Liver (tissue), 9 donors: ENCODE data around the gene DHRS12. TPM values are rescaled to one million over a fixed set of nuclear protein-coding genes. Genes with fewer than 3 reads are reported as not detected.
A peak's percentile ranks its signal among the peaks of the same experiment; 100 is the strongest.

Experiments used
- DNase-seq: peaks from one replicate; pipeline ENCODE4 v3.0.0-alpha.2; 2017; ENCODE audit warnings: low spot score
- H3K27ac ChIP-seq, 2 donors: one replicate each; pipeline ENCODE4 v1.7.0; 2013; ENCODE audit warnings: inconsistent platforms in 2 of 2, low read length in 2 of 2, control low read depth in 1 of 2, low read depth in 1 of 2, mild to moderate bottlenecking in 1 of 2
- H3K27me3 ChIP-seq, 4 donors: one replicate each; pipeline versions ENCODE4 v1.6.1 to v1.7.0; 2013; ENCODE audit warnings: low read length in 3 of 4, inconsistent platforms in 1 of 4, mild to moderate bottlenecking in 1 of 4, moderate library complexity in 1 of 4; ENCODE audit not compliant: control insufficient read depth in 4 of 4, insufficient read depth in 4 of 4
- H3K36me3 ChIP-seq, 4 donors: one replicate each; pipeline versions ENCODE4 v1.6.1 to v1.7.0; 2013; ENCODE audit warnings: low read length in 3 of 4, mild to moderate bottlenecking in 3 of 4, low read depth in 1 of 4, moderate library complexity in 1 of 4; ENCODE audit not compliant: control insufficient read depth in 4 of 4, insufficient read depth in 3 of 4
- H3K4me1 ChIP-seq, 4 donors: one replicate each; pipeline versions ENCODE4 v1.6.1 to v1.7.0; 2013; ENCODE audit warnings: low read length in 3 of 4, mild to moderate bottlenecking in 3 of 4, moderate library complexity in 1 of 4; ENCODE audit not compliant: control insufficient read depth in 4 of 4, insufficient read depth in 4 of 4
- H3K4me3 ChIP-seq, 3 donors: one replicate each; pipeline versions ENCODE4 v1.6.1 to v1.7.0; 2013; ENCODE audit warnings: low read length in 3 of 3, control low read depth in 1 of 3, low read depth in 1 of 3, mild to moderate bottlenecking in 1 of 3
- H3K9ac ChIP-seq, 2 donors: one replicate each; pipeline ENCODE4 v1.7.0; 2013; ENCODE audit warnings: low read length in 2 of 2, mild to moderate bottlenecking in 2 of 2, moderate library complexity in 2 of 2, control low read depth in 1 of 2, low read depth in 1 of 2
- H3K9me3 ChIP-seq, 4 donors: one replicate each; pipeline versions ENCODE4 v1.6.1 to v1.7.0; 2013; ENCODE audit warnings: low read length in 3 of 4; ENCODE audit not compliant: control insufficient read depth in 4 of 4
- EGR1 ChIP-seq, 2 donors: IDR thresholded peaks; 2 replicates each; pipeline ENCODE4 v1.6.1; 2016 to 2018; ENCODE audit warnings: antibody characterized with exemption in 2 of 2, low read depth in 2 of 2
- FOXA2 ChIP-seq: IDR thresholded peaks from 2 replicates; pipeline ENCODE4 v1.6.1; 2016; ENCODE audit warnings: antibody characterized with exemption
- GABPA ChIP-seq, 2 donors: IDR thresholded peaks in 1 of 2; conservative IDR thresholded peaks in 1 of 2; 2 replicates each; pipeline ENCODE4 v1.6.1; 2016; ENCODE audit warnings: antibody characterized with exemption in 2 of 2, mild to moderate bottlenecking in 1 of 2, moderate library complexity in 1 of 2
- HNF4A ChIP-seq, 2 donors: conservative IDR thresholded peaks; 2 replicates each; pipeline ENCODE4 v1.6.1; 2016; ENCODE audit warnings: antibody characterized with exemption in 2 of 2, mild to moderate bottlenecking in 2 of 2
- RAD21 ChIP-seq, 2 donors: IDR thresholded peaks; 2 replicates each; pipeline ENCODE4 v1.6.1; 2016; ENCODE audit warnings: antibody characterized with exemption in 2 of 2, mild to moderate bottlenecking in 2 of 2
- RXRA ChIP-seq, 2 donors: IDR thresholded peaks; 2 replicates each; pipeline ENCODE4 v1.6.1; 2017 to 2018; ENCODE audit warnings: antibody characterized with exemption in 2 of 2, mild to moderate bottlenecking in 1 of 2
- SP1 ChIP-seq: IDR thresholded peaks from 2 replicates; pipeline ENCODE4 v1.6.1; 2018; ENCODE audit warnings: antibody characterized with exemption, mild to moderate bottlenecking
- TAF1 ChIP-seq: conservative IDR thresholded peaks from 2 replicates; pipeline ENCODE4 v1.6.1; 2016; ENCODE audit warnings: antibody characterized with exemption, mild to moderate bottlenecking
- YY1 ChIP-seq: IDR thresholded peaks from 2 replicates; pipeline ENCODE4 v1.6.1; 2016; ENCODE audit warnings: antibody characterized with exemption, mild to moderate bottlenecking
- WGBS: extraction: QIAGEN DNeasy Blood & Tissue Kit; methylation state at CpG from one replicate; pipeline ENCODE4 v1.1.7; 2013; 5-methylcytosine and 5-hydroxymethylcytosine counted together
- polyA plus RNA-seq, 2 donors: library from polyadenylated mRNA; stranded (reverse) in 1 of 2; unstranded in 1 of 2; fragments of 200-250 nt in 1 of 2; fragments of >200 nt in 1 of 2; fragmentation: Nextera tagmentation in 1 of 2; extraction: Ambion mirVana in 1 of 2; gene quantifications; one replicate each; pipeline versions ENCODE4 v1.2.1 to v1.2.3, GENCODE V29; 2013 to 2015
- total RNA-seq, 2 donors: library from RNA; depleted of rRNA; stranded (reverse); fragments of >200 nt; gene quantifications; one replicate each; pipeline ENCODE4 v1.2.3, GENCODE V29; 2014
- TF ChIP-seq, protein P1 (sequence below): fragments of 150-350 bp; IDR thresholded peaks from 2 replicates; pipeline ENCODE4 v1.5.1; 2017; ENCODE audit warnings: improper control_type of control experiment, low read depth, low read length; ENCODE audit not compliant: missing input control
- TF ChIP-seq, protein P2 (sequence below): IDR thresholded peaks from 2 replicates; pipeline ENCODE4 v1.6.1; 2016; ENCODE audit warnings: antibody characterized with exemption
- TF ChIP-seq, protein P3 (sequence below): IDR thresholded peaks from 2 replicates; pipeline ENCODE4 v1.6.1; 2016; ENCODE audit warnings: antibody characterized with exemption, mild to moderate bottlenecking
- TF ChIP-seq, protein P4 (sequence below): IDR thresholded peaks from 2 replicates; pipeline ENCODE4 v1.6.1; 2016; ENCODE audit warnings: antibody characterized with exemption
- TF ChIP-seq, protein P5 (sequence below): IDR thresholded peaks from 2 replicates; pipeline ENCODE4 v1.6.1; 2016; ENCODE audit warnings: antibody characterized with exemption
- donor health status: healthy.
- donor health status: healthy.
- donor health status: healthy.
- donor health status: healthy.
- donor health status: healthy.

The DHRS12 gene
- total and polyA plus RNA-seq, 4 donors, result 6.5 to 15.5 (median 9.3) TPM

DNA sequence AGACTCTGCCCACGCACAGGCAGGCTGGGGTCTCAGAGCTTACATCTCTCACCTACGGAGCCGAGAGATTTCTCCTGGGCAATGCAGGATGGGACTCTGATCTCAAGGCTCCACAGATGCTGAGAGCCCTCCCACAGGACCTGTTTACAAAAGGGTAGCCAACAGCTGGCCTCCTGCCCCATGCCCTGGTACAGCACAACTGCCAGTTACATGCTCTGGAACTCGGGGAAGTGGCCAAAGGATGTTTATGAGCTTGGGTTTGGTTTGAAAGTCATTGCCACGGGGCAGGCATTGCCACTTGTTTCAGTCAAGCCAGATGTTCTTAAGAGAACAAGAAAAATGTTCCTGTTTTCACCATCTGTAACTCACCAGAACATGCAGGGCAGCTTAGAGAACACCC, 3.5 kb downstream of the DHRS12 start:
- Histone ChIP-seq H3K27ac (peak overlapping the region in 1 of 2 donors; percentile 27), H3K27me3 (no peaks in the 10 kb centered on the region), H3K36me3 (peaks cover 0 to 5% (median 0%) of the 10 kb centered on the region in 4 donors), H3K4me3 (no peak overlapping the region), H3K9me3 (no peaks in the 10 kb centered on the region), H3K9ac (no peak overlapping the region), H3K4me1 (peaks cover 4 to 38% (median 22%) of the 10 kb centered on the region in 4 donors)
- TF ChIP-seq SP1 (peak; percentile 8), RXRA (IDR thresholded peaks at IDR 0.05) (peak in 1 of 2 donors; percentile 45), HNF4A (conservative IDR thresholded peaks at IDR 0.05) (peak; percentile 43 to 70), FOXA2 (peak; percentile 69), YY1 (peak; percentile 29)
- TF ChIP-seq, protein P1, sequence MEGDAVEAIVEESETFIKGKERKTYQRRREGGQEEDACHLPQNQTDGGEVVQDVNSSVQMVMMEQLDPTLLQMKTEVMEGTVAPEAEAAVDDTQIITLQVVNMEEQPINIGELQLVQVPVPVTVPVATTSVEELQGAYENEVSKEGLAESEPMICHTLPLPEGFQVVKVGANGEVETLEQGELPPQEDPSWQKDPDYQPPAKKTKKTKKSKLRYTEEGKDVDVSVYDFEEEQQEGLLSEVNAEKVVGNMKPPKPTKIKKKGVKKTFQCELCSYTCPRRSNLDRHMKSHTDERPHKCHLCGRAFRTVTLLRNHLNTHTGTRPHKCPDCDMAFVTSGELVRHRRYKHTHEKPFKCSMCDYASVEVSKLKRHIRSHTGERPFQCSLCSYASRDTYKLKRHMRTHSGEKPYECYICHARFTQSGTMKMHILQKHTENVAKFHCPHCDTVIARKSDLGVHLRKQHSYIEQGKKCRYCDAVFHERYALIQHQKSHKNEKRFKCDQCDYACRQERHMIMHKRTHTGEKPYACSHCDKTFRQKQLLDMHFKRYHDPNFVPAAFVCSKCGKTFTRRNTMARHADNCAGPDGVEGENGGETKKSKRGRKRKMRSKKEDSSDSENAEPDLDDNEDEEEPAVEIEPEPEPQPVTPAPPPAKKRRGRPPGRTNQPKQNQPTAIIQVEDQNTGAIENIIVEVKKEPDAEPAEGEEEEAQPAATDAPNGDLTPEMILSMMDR, result no peak
- 39% methylated on average over 5 of the region's 5 CpGs for WGBS
- no peak for DNase-seq

DNA sequence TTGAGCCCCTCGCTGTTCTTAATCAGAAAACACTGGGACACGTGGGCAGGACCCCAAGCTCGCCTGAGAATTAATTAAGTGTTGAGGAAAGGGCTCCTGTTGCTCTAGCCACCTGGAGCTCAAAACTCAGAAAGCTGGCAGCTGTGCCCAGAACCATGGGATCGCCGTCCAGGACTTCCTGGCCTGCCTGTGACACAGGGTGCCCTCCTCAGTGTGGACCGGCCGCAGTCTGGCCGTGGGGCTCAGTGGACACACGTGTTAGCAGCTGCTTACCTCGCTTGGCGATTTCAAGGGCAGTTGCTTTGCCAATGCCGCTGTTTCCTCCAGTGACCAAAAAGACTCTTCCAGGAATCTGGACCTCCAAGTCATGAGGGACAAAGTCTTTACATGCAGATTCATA, 4.7 kb downstream of the DHRS12 start:
- Histone ChIP-seq H3K9ac (no peak overlapping the region), H3K4me3 (no peak overlapping the region), H3K36me3 (peaks cover 0 to 5% (median 0%) of the 10 kb centered on the region in 4 donors), H3K4me1 (peaks cover 0 to 33% (median 17%) of the 10 kb centered on the region in 4 donors), H3K9me3 (no peaks in the 10 kb centered on the region), H3K27ac (no peak overlapping the region), H3K27me3 (no peaks in the 10 kb centered on the region)
- WGBS, result 96% methylated on average over 12 of the region's 12 CpGs
- no peak for TF ChIP-seq EGR1 (IDR thresholded peaks at IDR 0.05; ENCODE audit: low read depth in 2 of 2)
- TF ChIP-seq, protein P2, sequence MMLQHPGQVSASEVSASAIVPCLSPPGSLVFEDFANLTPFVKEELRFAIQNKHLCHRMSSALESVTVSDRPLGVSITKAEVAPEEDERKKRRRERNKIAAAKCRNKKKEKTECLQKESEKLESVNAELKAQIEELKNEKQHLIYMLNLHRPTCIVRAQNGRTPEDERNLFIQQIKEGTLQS, result no peak
- TF ChIP-seq, protein P3, sequence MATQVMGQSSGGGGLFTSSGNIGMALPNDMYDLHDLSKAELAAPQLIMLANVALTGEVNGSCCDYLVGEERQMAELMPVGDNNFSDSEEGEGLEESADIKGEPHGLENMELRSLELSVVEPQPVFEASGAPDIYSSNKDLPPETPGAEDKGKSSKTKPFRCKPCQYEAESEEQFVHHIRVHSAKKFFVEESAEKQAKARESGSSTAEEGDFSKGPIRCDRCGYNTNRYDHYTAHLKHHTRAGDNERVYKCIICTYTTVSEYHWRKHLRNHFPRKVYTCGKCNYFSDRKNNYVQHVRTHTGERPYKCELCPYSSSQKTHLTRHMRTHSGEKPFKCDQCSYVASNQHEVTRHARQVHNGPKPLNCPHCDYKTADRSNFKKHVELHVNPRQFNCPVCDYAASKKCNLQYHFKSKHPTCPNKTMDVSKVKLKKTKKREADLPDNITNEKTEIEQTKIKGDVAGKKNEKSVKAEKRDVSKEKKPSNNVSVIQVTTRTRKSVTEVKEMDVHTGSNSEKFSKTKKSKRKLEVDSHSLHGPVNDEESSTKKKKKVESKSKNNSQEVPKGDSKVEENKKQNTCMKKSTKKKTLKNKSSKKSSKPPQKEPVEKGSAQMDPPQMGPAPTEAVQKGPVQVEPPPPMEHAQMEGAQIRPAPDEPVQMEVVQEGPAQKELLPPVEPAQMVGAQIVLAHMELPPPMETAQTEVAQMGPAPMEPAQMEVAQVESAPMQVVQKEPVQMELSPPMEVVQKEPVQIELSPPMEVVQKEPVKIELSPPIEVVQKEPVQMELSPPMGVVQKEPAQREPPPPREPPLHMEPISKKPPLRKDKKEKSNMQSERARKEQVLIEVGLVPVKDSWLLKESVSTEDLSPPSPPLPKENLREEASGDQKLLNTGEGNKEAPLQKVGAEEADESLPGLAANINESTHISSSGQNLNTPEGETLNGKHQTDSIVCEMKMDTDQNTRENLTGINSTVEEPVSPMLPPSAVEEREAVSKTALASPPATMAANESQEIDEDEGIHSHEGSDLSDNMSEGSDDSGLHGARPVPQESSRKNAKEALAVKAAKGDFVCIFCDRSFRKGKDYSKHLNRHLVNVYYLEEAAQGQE, result no peak
- TF ChIP-seq GABPA (IDR thresholded peaks at IDR 0.05 in 1 of 2, conservative IDR thresholded peaks at IDR 0.05 in 1 of 2), result no peak
- TF ChIP-seq, protein P4, sequence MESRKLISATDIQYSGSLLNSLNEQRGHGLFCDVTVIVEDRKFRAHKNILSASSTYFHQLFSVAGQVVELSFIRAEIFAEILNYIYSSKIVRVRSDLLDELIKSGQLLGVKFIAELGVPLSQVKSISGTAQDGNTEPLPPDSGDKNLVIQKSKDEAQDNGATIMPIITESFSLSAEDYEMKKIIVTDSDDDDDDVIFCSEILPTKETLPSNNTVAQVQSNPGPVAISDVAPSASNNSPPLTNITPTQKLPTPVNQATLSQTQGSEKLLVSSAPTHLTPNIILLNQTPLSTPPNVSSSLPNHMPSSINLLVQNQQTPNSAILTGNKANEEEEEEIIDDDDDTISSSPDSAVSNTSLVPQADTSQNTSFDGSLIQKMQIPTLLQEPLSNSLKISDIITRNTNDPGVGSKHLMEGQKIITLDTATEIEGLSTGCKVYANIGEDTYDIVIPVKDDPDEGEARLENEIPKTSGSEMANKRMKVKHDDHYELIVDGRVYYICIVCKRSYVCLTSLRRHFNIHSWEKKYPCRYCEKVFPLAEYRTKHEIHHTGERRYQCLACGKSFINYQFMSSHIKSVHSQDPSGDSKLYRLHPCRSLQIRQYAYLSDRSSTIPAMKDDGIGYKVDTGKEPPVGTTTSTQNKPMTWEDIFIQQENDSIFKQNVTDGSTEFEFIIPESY, result no peak
- TF ChIP-seq FOXA2, result no peak
- TF ChIP-seq RAD21 (IDR thresholded peaks at IDR 0.05), result no peak
- no peak for TF ChIP-seq HNF4A (conservative IDR thresholded peaks at IDR 0.05)
- TF ChIP-seq, protein P5, sequence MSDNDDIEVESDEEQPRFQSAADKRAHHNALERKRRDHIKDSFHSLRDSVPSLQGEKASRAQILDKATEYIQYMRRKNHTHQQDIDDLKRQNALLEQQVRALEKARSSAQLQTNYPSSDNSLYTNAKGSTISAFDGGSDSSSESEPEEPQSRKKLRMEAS, result no peak
- TF ChIP-seq YY1, result no peak
- no peak for TF ChIP-seq TAF1
- DNase-seq, result no peak
